HUES48 (cell line): ENCODE results near the gene APOC4.

Source experiments
- H3K27ac ChIP-seq: one replicate; pipeline ENCODE4 v1.7.0; 2013; ENCODE audit warnings: low read depth, low read length, inconsistent platforms
- H3K27me3 ChIP-seq: 2 replicates; pipeline ENCODE4 v1.6.1; 2013; ENCODE audit warnings: mild to moderate bottlenecking, low read length; ENCODE audit not compliant: control insufficient read depth, insufficient read depth
- H3K36me3 ChIP-seq: 2 replicates; pipeline ENCODE4 v1.6.1; 2013; ENCODE audit warnings: low read length; ENCODE audit not compliant: control insufficient read depth, insufficient read depth
- H3K4me1 ChIP-seq: 2 replicates; pipeline ENCODE4 v1.6.1; 2013; ENCODE audit warnings: mild to moderate bottlenecking, low read length; ENCODE audit not compliant: control insufficient read depth, insufficient read depth
- H3K4me3 ChIP-seq: 2 replicates; pipeline ENCODE4 v1.5.1; 2013; ENCODE audit warnings: mild to moderate bottlenecking, low read depth, low read length
- H3K9ac ChIP-seq: 2 replicates; pipeline ENCODE4 v1.6.1; 2013; ENCODE audit warnings: mild to moderate bottlenecking, low read depth, low read length, moderate library complexity
- H3K9me3 ChIP-seq: 2 replicates; pipeline ENCODE4 v1.6.1; 2013; ENCODE audit warnings: low read length; ENCODE audit not compliant: control insufficient read depth, insufficient read depth

APOC4 gene

GRCh38 chr19:44949550-44949949 is 7.5 kb downstream of the APOC4 start:
- H3K27ac ChIP-seq = no peak overlapping the region
- H3K4me1 ChIP-seq = 0 out of 2 replicates have a peak, but pooled peaks cover 3% of the 10 kb centered on the region
- peaks cover 7% of the 10 kb centered on the region; the same call in 1 of the 2 replicates for H3K36me3 ChIP-seq
- H3K9me3 ChIP-seq = no peaks in the 10 kb centered on the region
- no peak overlapping the region for H3K9ac ChIP-seq
- H3K4me3 ChIP-seq = no peak overlapping the region
- H3K27me3 ChIP-seq = no peaks in the 10 kb centered on the region

- H3K4me3 ChIP-seq = no peak overlapping the region
- H3K27me3 ChIP-seq = no peaks in the 10 kb centered on the region
- H3K9me3 ChIP-seq = no peaks in the 10 kb centered on the region
- peak overlapping the region; percentile 20 for H3K27ac ChIP-seq
- no peak overlapping the region for H3K9ac ChIP-seq
- peaks cover 9% of the 10 kb centered on the region for H3K4me1 ChIP-seq
- H3K36me3 ChIP-seq = peaks cover 7% of the 10 kb centered on the region; the same call in 1 of the 2 replicates
These were observed 9.4 kb downstream of the APOC4 start for GRCh38 chr19:44951179-44952159.

GRCh38 chr19:44954278-44954648 is 12.2 kb downstream of the APOC4 start:
- H3K27me3 ChIP-seq = no peaks in the 10 kb centered on the region
- peak overlapping the region; percentile 90 for H3K4me3 ChIP-seq
- H3K27ac ChIP-seq = peak overlapping the region; percentile 96
- peaks cover 9% of the 10 kb centered on the region; the same call in 1 of the 2 replicates for H3K36me3 ChIP-seq
- peaks cover 9% of the 10 kb centered on the region for H3K4me1 ChIP-seq
- H3K9me3 ChIP-seq = no peaks in the 10 kb centered on the region
- peak overlapping the region; percentile 86 for H3K9ac ChIP-seq

- Histone ChIP-seq H3K9ac (peak within 1 kb of the TSS; percentile 86), H3K27me3 (no peaks in the 10 kb centered on the region), H3K36me3 (peaks cover 13% of the 10 kb centered on the region; the same call in 1 of the 2 replicates), H3K4me3 (peak within 1 kb of the TSS; percentile 90), H3K4me1 (peaks cover 9% of the 10 kb centered on the region), H3K27ac (peak within 1 kb of the TSS; percentile 96), H3K9me3 (no peaks in the 10 kb centered on the region)
These were observed 12.8 kb downstream of the APOC4 start, which contains the start of gene CLPTM1 for GRCh38 chr19:44954649-44955504. TSS of gene CLPTM1 (plus strand) at chr19:44955380. CDS start at chr19:44955396, 16 bp downstream.

- Histone ChIP-seq H3K9ac (peak overlapping the region; percentile 79), H3K9me3 (no peaks in the 10 kb centered on the region), H3K27ac (peak overlapping the region; percentile 68), H3K4me1 (peaks cover 9% of the 10 kb centered on the region), H3K36me3 (peaks cover 9% of the 10 kb centered on the region), H3K4me3 (peak overlapping the region; percentile 90), H3K27me3 (no peaks in the 10 kb centered on the region)
These were observed 13.7 kb downstream of the APOC4 start for GRCh38 chr19:44955505-44956439.

- no peaks in the 10 kb centered on the region for H3K27me3 ChIP-seq
- peaks cover 19% of the 10 kb centered on the region for H3K36me3 ChIP-seq
- H3K9me3 ChIP-seq = no peaks in the 10 kb centered on the region
- H3K27ac ChIP-seq = no peak overlapping the region
- no peak overlapping the region for H3K4me3 ChIP-seq
- peaks cover 9% of the 10 kb centered on the region for H3K4me1 ChIP-seq
- no peak overlapping the region for H3K9ac ChIP-seq
These were observed 15.5 kb downstream of the APOC4 start for GRCh38 chr19:44957526-44957925.

GRCh38 chr19:44958090-44958489 is 16.1 kb downstream of the APOC4 start:
- Histone ChIP-seq H3K4me1 (peaks cover 9% of the 10 kb centered on the region), H3K27me3 (no peaks in the 10 kb centered on the region), H3K9ac (no peak overlapping the region), H3K9me3 (no peaks in the 10 kb centered on the region), H3K36me3 (peaks cover 19% of the 10 kb centered on the region), H3K27ac (no peak overlapping the region), H3K4me3 (no peak overlapping the region)

GRCh38 chr19:44959691-44960090 is 17.7 kb downstream of the APOC4 start:
- Histone ChIP-seq H3K27ac (no peak overlapping the region), H3K27me3 (no peaks in the 10 kb centered on the region), H3K9me3 (no peaks in the 10 kb centered on the region), H3K36me3 (peaks cover 23% of the 10 kb centered on the region), H3K4me3 (no peak overlapping the region), H3K9ac (no peak overlapping the region), H3K4me1 (peaks cover 6% of the 10 kb centered on the region)

GRCh38 chr19:44960906-44961728 is 19.1 kb downstream of the APOC4 start:
- Histone ChIP-seq H3K9me3 (no peaks in the 10 kb centered on the region), H3K36me3 (peaks cover 26% of the 10 kb centered on the region), H3K27ac (no peak overlapping the region), H3K9ac (no peak overlapping the region), H3K4me1 (peaks cover 4% of the 10 kb centered on the region), H3K27me3 (no peaks in the 10 kb centered on the region), H3K4me3 (no peak overlapping the region)
